ENCODE measurements around the gene XKR8. TPM values are rescaled to one million over a fixed set of nuclear protein-coding genes. Genes with fewer than 3 reads are reported as not detected.

Gene XKR8
- total and polyA plus RNA-seq, 10 of the 15 experiments (the other 5 are each of a cell fraction or from before 2014, with no cell fraction given), result 0.80 to 3.7 (median 2.6) TPM

- TF ChIP-seq MTA2 (IDR thresholded peaks at IDR 0.05; ENCODE audit: low read depth) (no peak), MTA3 (IDR thresholded peaks at IDR 0.05; ENCODE audit: borderline replicate concordance, low read length) (no peak), CEBPB (IDR thresholded peaks at IDR 0.05; ENCODE audit: borderline replicate concordance in 1 of 2, low read depth in 2 of 2, low read length in 2 of 2) (no peak), TAF1 (IDR thresholded peaks at IDR 0.05; ENCODE audit: borderline replicate concordance, low read depth, low read length) (no peak)
Measured at GRCh38 chr1:27999055-27999454, 39.3 kb downstream of the XKR8 start (continued).

DNA sequence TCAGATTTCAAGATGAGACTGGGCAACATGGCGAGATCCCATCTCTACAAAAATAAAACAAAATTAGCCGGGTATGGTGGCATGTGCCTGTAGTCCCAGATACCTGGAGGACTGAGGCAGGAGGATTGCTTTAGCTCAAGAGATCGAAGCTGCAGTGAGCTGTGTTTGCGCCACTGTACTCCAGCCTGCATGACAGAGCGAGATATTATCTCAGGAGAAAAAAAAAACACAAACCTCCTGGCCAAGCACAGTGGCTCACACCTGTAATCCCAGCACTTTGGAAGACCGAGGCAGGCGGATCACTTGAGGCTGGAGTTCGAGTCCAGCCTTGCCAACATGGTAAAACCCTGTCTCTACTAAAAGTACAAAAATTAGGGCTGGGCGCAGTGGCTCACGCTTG lies 42.8 kb downstream of the XKR8 start:
- no peak for FAIRE-seq
- ChIA-PET POLR2A (interaction anchor here (0.6 kb wide), 1 partner anchor 631 kb away, joined by 4 read pairs; no protein-coding TSS in a partner anchor), CTCF (no interaction called here), RAD21 (ENCODE audit: unreplicated experiment) (interaction anchor here (1.2 kb wide), 1 partner anchor 85 kb away, joined by 3 read pairs; no protein-coding TSS in a partner anchor), SMC1A (ENCODE audit: uncharacterized antibody, unreplicated experiment) (interaction anchor here (1.4 to 1.5 kb wide), 2 partner anchors 27 to 211 kb away, joined by 4 to 6 read pairs; no protein-coding TSS in a partner anchor)
- no peak for DNase-seq (ENCODE audit: low read depth, low spot score)
- TF ChIP-seq POU2F2 (IDR thresholded peaks at IDR 0.05; ENCODE audit: borderline replicate concordance, low read depth, low read length), result no peak
- no peak for TF ChIP-seq EP300 (IDR thresholded peaks at IDR 0.05; ENCODE audit: borderline replicate concordance in 1 of 2, control insufficient read depth in 1 of 2, low read depth in 2 of 2, low read length in 2 of 2)
- no peak for TF ChIP-seq MEF2A (IDR thresholded peaks at IDR 0.05; ENCODE audit: insufficient read depth, low read depth, low read length)
- TF ChIP-seq SKIL (IDR thresholded peaks at IDR 0.05; ENCODE audit: low read depth, poor library complexity, severe bottlenecking), result no peak
- no peak for TF ChIP-seq RBBP5 (conservative IDR thresholded peaks at IDR 0.05)
- TF ChIP-seq ATF7 (IDR thresholded peaks at IDR 0.05; ENCODE audit: low read depth), result no peak
- TF ChIP-seq, protein P1, sequence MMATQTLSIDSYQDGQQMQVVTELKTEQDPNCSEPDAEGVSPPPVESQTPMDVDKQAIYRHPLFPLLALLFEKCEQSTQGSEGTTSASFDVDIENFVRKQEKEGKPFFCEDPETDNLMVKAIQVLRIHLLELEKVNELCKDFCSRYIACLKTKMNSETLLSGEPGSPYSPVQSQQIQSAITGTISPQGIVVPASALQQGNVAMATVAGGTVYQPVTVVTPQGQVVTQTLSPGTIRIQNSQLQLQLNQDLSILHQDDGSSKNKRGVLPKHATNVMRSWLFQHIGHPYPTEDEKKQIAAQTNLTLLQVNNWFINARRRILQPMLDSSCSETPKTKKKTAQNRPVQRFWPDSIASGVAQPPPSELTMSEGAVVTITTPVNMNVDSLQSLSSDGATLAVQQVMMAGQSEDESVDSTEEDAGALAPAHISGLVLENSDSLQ (IDR thresholded peaks at IDR 0.05), result no peak
- no peak for TF ChIP-seq RCOR1 (conservative IDR thresholded peaks at IDR 0.05; ENCODE audit: low read depth, low read length)
- TF ChIP-seq JUNB (IDR thresholded peaks at IDR 0.05), result no peak
- no peak for TF ChIP-seq STAT3 (IDR thresholded peaks at IDR 0.05; ENCODE audit: low read depth, low read length)
- TF ChIP-seq SMC3 (IDR thresholded peaks at IDR 0.05; ENCODE audit: borderline replicate concordance, low read length), result no peak
- TF ChIP-seq SMARCA5 (IDR thresholded peaks at IDR 0.05), result no peak
- no peak for TF ChIP-seq STAT1 (conservative IDR thresholded peaks at IDR 0.05)
- Histone ChIP-seq H3K9me3 (replicated peaks; ENCODE audit: control insufficient read depth, insufficient read depth, low read length) (no peaks in the 10 kb centered on the region), H3K9ac (ENCODE audit: control insufficient read depth, insufficient read depth, low read length) (no peak overlapping the region), H3K27ac (ENCODE audit: control insufficient read depth, insufficient read depth) (no peak overlapping the region), H3K4me3 (no peak overlapping the region), H3K4me1 (ENCODE audit: control insufficient read depth, insufficient read depth, low read length) (no peaks in the 10 kb centered on the region), H3K4me2 (ENCODE audit: control insufficient read depth, insufficient read depth) (no peak overlapping the region), H2AFZ (ENCODE audit: control insufficient read depth, low read depth, low read length) (no peak overlapping the region), H3K79me2 (ENCODE audit: control insufficient read depth, insufficient read depth, low read length) (no peaks in the 10 kb centered on the region), H3K27me3 (replicated peaks in 1 of 2; ENCODE audit: control insufficient read depth in 2 of 2, insufficient read depth in 2 of 2, low read length in 1 of 2) (no peaks in the 10 kb centered on the region), H4K20me1 (ENCODE audit: control insufficient read depth, insufficient read depth) (no peaks in the 10 kb centered on the region), H3K36me3 (ENCODE audit: control insufficient read depth in 2 of 2, insufficient read depth in 2 of 2, low read length in 1 of 2) (peaks cover 4 to 20% of the 10 kb centered on the region in 2 experiments)
- intact Hi-C loops (cut with micrococcal nuclease; ENCODE audit: unreplicated experiment), result no loop called here
- in situ Hi-C loops (cut with MboI), result no loop called here
- 98% methylated on average over 10 of the region's 10 CpGs for WGBS (ENCODE audit: insufficient coverage, insufficient replicate concordance, low lambda C conversion rate, missing lambda C conversion rate)
- no TSS peak for BruUV-seq (replicated peaks)
- no peak for ATAC-seq

All from GM12878 (cell line).